HG02852 (cell line): ENCODE results near the gene SEC16A.

Experiments
- ATAC-seq: cut with Tn5 transposase; IDR thresholded peaks from one replicate; pipeline ENCODE4 v1.9.1; 2021; ENCODE audit warnings: mild to moderate bottlenecking, moderate library complexity; ENCODE audit not compliant: unreplicated experiment

The SEC16A gene

GRCh38 chr9:136504512-136505348 is 21.9 kb upstream of the SEC16A start:
- no peak for ATAC-seq

- ATAC-seq: no peak
Measured at GRCh38 chr9:136502940-136503550, 20.2 kb upstream of the SEC16A start.

GRCh38 chr9:136502196-136502595 is 19.4 kb upstream of the SEC16A start:
- ATAC-seq: no peak

GRCh38 chr9:136501686-136502085 is 18.8 kb upstream of the SEC16A start:
- no peak for ATAC-seq

GRCh38 chr9:136499935-136500910 is 17.4 kb upstream of the SEC16A start:
- no peak for ATAC-seq

GRCh38 chr9:136499071-136499934 is 16.5 kb upstream of the SEC16A start:
- no peak for ATAC-seq

GRCh38 chr9:136497916-136498695 is 15.3 kb upstream of the SEC16A start:
- ATAC-seq: no peak

- no peak for ATAC-seq
Measured at GRCh38 chr9:136496801-136497620, 14.2 kb upstream of the SEC16A start.

GRCh38 chr9:136496181-136496580 is 13.3 kb upstream of the SEC16A start:
- ATAC-seq: no peak

- no peak for ATAC-seq
Measured at GRCh38 chr9:136495238-136495800, 12.5 kb upstream of the SEC16A start.

- no peak for ATAC-seq
Measured at GRCh38 chr9:136494531-136495215, 11.8 kb upstream of the SEC16A start.

GRCh38 chr9:136494012-136494411 is 11.2 kb upstream of the SEC16A start:
- ATAC-seq: no peak

GRCh38 chr9:136493567-136493971 is 10.7 kb upstream of the SEC16A start:
- no peak for ATAC-seq

- ATAC-seq: no peak
Measured at GRCh38 chr9:136492978-136493522, 10.2 kb upstream of the SEC16A start.

GRCh38 chr9:136489731-136490130 is 6.9 kb upstream of the SEC16A start:
- ATAC-seq: no peak

- no peak for ATAC-seq
Measured at GRCh38 chr9:136488247-136489214, 5.7 kb upstream of the SEC16A start.
